ENCODE measurements around the gene KIF16B.
"Not testable (repeated sequence)": the region's sequence is repeated elsewhere in the genome, so short reads cannot be mapped to it uniquely, and the experiment has no call there.

Gene KIF16B

GRCh38 chr20:16575390-16576140 is 2.3 kb upstream of the KIF16B start:
- H3K27ac ChIP-seq, result no peak overlapping the region
- no peak for TF ChIP-seq ZFX (IDR thresholded peaks at IDR 0.05)
- TF ChIP-seq CTCF (conservative IDR thresholded peaks at IDR 0.05), result no peak

GRCh38 chr20:16574656-16575355 is 1.6 kb upstream of the KIF16B start:
- no peak overlapping the region for H3K27ac ChIP-seq
- TF ChIP-seq ZFX (IDR thresholded peaks at IDR 0.05) (no peak), CTCF (conservative IDR thresholded peaks at IDR 0.05) (no peak)

GRCh38 chr20:16571333-16571732 is 1.9 kb downstream of the KIF16B start:
- H3K27ac ChIP-seq, result no peak overlapping the region
- TF ChIP-seq ZFX (IDR thresholded peaks at IDR 0.05), result no peak
- TF ChIP-seq CTCF (conservative IDR thresholded peaks at IDR 0.05), result no peak

GRCh38 chr20:16569246-16570153 is 3.7 kb downstream of the KIF16B start:
- TF ChIP-seq ZFX (IDR thresholded peaks at IDR 0.05), result no peak
- no peak for TF ChIP-seq CTCF (conservative IDR thresholded peaks at IDR 0.05)
- H3K27ac ChIP-seq, result no peak overlapping the region

- no peak overlapping the region for H3K27ac ChIP-seq
- TF ChIP-seq CTCF (conservative IDR thresholded peaks at IDR 0.05) (no peak), ZFX (IDR thresholded peaks at IDR 0.05) (no peak)
These were observed 7.2 kb downstream of the KIF16B start for GRCh38 chr20:16566080-16566479.

GRCh38 chr20:16564079-16564478 is 9.2 kb downstream of the KIF16B start:
- not testable (repeated sequence) for H3K27ac ChIP-seq

GRCh38 chr20:16563066-16563806 is 10.0 kb downstream of the KIF16B start:
- TF ChIP-seq ZFX (IDR thresholded peaks at IDR 0.05) (no peak), CTCF (conservative IDR thresholded peaks at IDR 0.05) (no peak)

More at GRCh38 chr20:16563066-16563806, 10.0 kb downstream of the KIF16B start:
- H3K27ac ChIP-seq, result no peak overlapping the region

Data from C4-2B (cell line).